Measurements from ENCODE around the gene ITGA2. TPM values are rescaled to one million over a fixed set of nuclear protein-coding genes. Genes with fewer than 3 reads are reported as not detected.
"Not testable (repeated sequence)": the region's sequence is repeated elsewhere in the genome, so short reads cannot be mapped to it uniquely, and the experiment has no call there.

The ITGA2 gene
- total RNA-seq, 1 experiment from 2014 or later, result not detected

GRCh38 chr5:53105611-53106300 lies 116.6 kb downstream of the ITGA2 start:
- no peaks in the 10 kb centered on the region for H4K20me1 ChIP-seq (ENCODE audit: insufficient read depth, low read depth, low read length)
- no peaks in the 10 kb centered on the region for H3K27me3 ChIP-seq (ENCODE audit: low read length)
- H3K27ac ChIP-seq (ENCODE audit: low read length), result no peak overlapping the region
- no peak overlapping the region for H2AFZ ChIP-seq (ENCODE audit: low read length)
- no peak overlapping the region for H3K9ac ChIP-seq (ENCODE audit: low read length)
- H3K9me3 ChIP-seq (ENCODE audit: low read length), result no peaks in the 10 kb centered on the region
- H3K4me1 ChIP-seq (ENCODE audit: low read length), result peaks cover 26% of the 10 kb centered on the region
- peak; percentile 35 for DNase-seq
- H3K79me2 ChIP-seq (ENCODE audit: low read length), result peaks cover 38% of the 10 kb centered on the region
- peaks cover 10% of the 10 kb centered on the region; the same call in 1 of the 2 replicates for H3K36me3 ChIP-seq (ENCODE audit: insufficient read depth, low read length)
- H3K9me2 ChIP-seq (replicated peaks; ENCODE audit: insufficient read depth, low read length), result no peaks in the 10 kb centered on the region
- no peak overlapping the region for H3K4me3 ChIP-seq (ENCODE audit: low read length)
- no peak overlapping the region for H3K4me2 ChIP-seq (ENCODE audit: low read depth, low read length, poor library complexity, severe bottlenecking)

GRCh38 chr5:53109056-53109442 lies 119.9 kb downstream of the ITGA2 start:
- H3K27me3 ChIP-seq (ENCODE audit: low read length), result no peaks in the 10 kb centered on the region
- no peaks in the 10 kb centered on the region for H3K9me2 ChIP-seq (replicated peaks; ENCODE audit: insufficient read depth, low read length)
- no peaks in the 10 kb centered on the region for H3K36me3 ChIP-seq (ENCODE audit: insufficient read depth, low read length)
- no peaks in the 10 kb centered on the region for H3K9me3 ChIP-seq (ENCODE audit: low read length)
- DNase-seq, result peak; percentile 62
- H2AFZ ChIP-seq (ENCODE audit: low read length), result peak overlapping the region; percentile 85
- H3K27ac ChIP-seq (ENCODE audit: low read length), result no peak overlapping the region
- H3K4me2 ChIP-seq (ENCODE audit: low read depth, low read length, poor library complexity, severe bottlenecking), result peak overlapping the region; percentile 96
- H3K79me2 ChIP-seq (ENCODE audit: low read length), result peaks cover 38% of the 10 kb centered on the region
- H3K4me3 ChIP-seq (ENCODE audit: low read length), result peak overlapping the region; percentile 80
- H3K9ac ChIP-seq (ENCODE audit: low read length), result peak overlapping the region; percentile 73
- no peaks in the 10 kb centered on the region for H4K20me1 ChIP-seq (ENCODE audit: insufficient read depth, low read depth, low read length)
- H3K4me1 ChIP-seq (ENCODE audit: low read length), result peaks cover 26% of the 10 kb centered on the region

GRCh38 chr5:53109443-53110127 lies 120.4 kb downstream of the ITGA2 start, which contains the start of gene MOCS2:
TSS of gene MOCS2 (minus strand) at chr5:53109757. CDS start at chr5:53107174, 2,583 bp downstream.
- H4K20me1 ChIP-seq (ENCODE audit: insufficient read depth, low read depth, low read length), result no peaks in the 10 kb centered on the region
- peak; percentile 97 for DNase-seq
- peaks cover 38% of the 10 kb centered on the region for H3K79me2 ChIP-seq (ENCODE audit: low read length)
- no peaks in the 10 kb centered on the region for H3K36me3 ChIP-seq (ENCODE audit: insufficient read depth, low read length)
- H2AFZ ChIP-seq (ENCODE audit: low read length), result peak within 1 kb of the TSS; percentile 86
- H3K4me2 ChIP-seq (ENCODE audit: low read depth, low read length, poor library complexity, severe bottlenecking), result peak within 1 kb of the TSS; percentile 96
- H3K27me3 ChIP-seq (ENCODE audit: low read length), result no peaks in the 10 kb centered on the region
- peaks cover 26% of the 10 kb centered on the region for H3K4me1 ChIP-seq (ENCODE audit: low read length)
- H3K27ac ChIP-seq (ENCODE audit: low read length), result no peak within 1 kb of the TSS
- H3K9me2 ChIP-seq (replicated peaks; ENCODE audit: insufficient read depth, low read length), result no peaks in the 10 kb centered on the region
- H3K9me3 ChIP-seq (ENCODE audit: low read length), result no peaks in the 10 kb centered on the region
- peak within 1 kb of the TSS; percentile 80 for H3K4me3 ChIP-seq (ENCODE audit: low read length)
- peak within 1 kb of the TSS; percentile 73 for H3K9ac ChIP-seq (ENCODE audit: low read length)

- peak overlapping the region; percentile 96 for H3K4me2 ChIP-seq (ENCODE audit: low read depth, low read length, poor library complexity, severe bottlenecking)
- peak overlapping the region; percentile 86 for H2AFZ ChIP-seq (ENCODE audit: low read length)
- peak overlapping the region; percentile 80 for H3K4me3 ChIP-seq (ENCODE audit: low read length)
- no peaks in the 10 kb centered on the region for H3K9me2 ChIP-seq (replicated peaks; ENCODE audit: insufficient read depth, low read length)
- no peaks in the 10 kb centered on the region for H3K36me3 ChIP-seq (ENCODE audit: insufficient read depth, low read length)
- H3K27ac ChIP-seq (ENCODE audit: low read length), result no peak overlapping the region
- no peaks in the 10 kb centered on the region for H3K27me3 ChIP-seq (ENCODE audit: low read length)
- peak overlapping the region; percentile 73 for H3K9ac ChIP-seq (ENCODE audit: low read length)
- peaks cover 26% of the 10 kb centered on the region for H3K4me1 ChIP-seq (ENCODE audit: low read length)
- H4K20me1 ChIP-seq (ENCODE audit: insufficient read depth, low read depth, low read length), result no peaks in the 10 kb centered on the region
- H3K9me3 ChIP-seq (ENCODE audit: low read length), result no peaks in the 10 kb centered on the region
- H3K79me2 ChIP-seq (ENCODE audit: low read length), result peaks cover 35% of the 10 kb centered on the region
- DNase-seq, result no peak
Measured at GRCh38 chr5:53110156-53110555, 121.0 kb downstream of the ITGA2 start.

- no peaks in the 10 kb centered on the region for H3K9me3 ChIP-seq (ENCODE audit: low read length)
- no peak overlapping the region for H3K9ac ChIP-seq (ENCODE audit: low read length)
- no peaks in the 10 kb centered on the region for H3K27me3 ChIP-seq (ENCODE audit: low read length)
- H3K4me1 ChIP-seq (ENCODE audit: low read length), result peaks cover 21% of the 10 kb centered on the region
- H3K4me3 ChIP-seq (ENCODE audit: low read length), result no peak overlapping the region
- no peak overlapping the region for H3K4me2 ChIP-seq (ENCODE audit: low read depth, low read length, poor library complexity, severe bottlenecking)
- H4K20me1 ChIP-seq (ENCODE audit: insufficient read depth, low read depth, low read length), result no peaks in the 10 kb centered on the region
- no peak overlapping the region for H2AFZ ChIP-seq (ENCODE audit: low read length)
- DNase-seq, result no peak
- H3K79me2 ChIP-seq (ENCODE audit: low read length), result peaks cover 25% of the 10 kb centered on the region
- H3K27ac ChIP-seq (ENCODE audit: low read length), result no peak overlapping the region
- H3K9me2 ChIP-seq (replicated peaks; ENCODE audit: insufficient read depth, low read length), result no peaks in the 10 kb centered on the region
- no peaks in the 10 kb centered on the region for H3K36me3 ChIP-seq (ENCODE audit: insufficient read depth, low read length)
Measured at GRCh38 chr5:53111139-53111538, 122.0 kb downstream of the ITGA2 start.

- not testable (repeated sequence) for H2AFZ ChIP-seq (ENCODE audit: low read length); H3K36me3 ChIP-seq (ENCODE audit: insufficient read depth, low read length); H3K27me3 ChIP-seq (ENCODE audit: low read length); H3K4me3 ChIP-seq (ENCODE audit: low read length); H3K9me2 ChIP-seq (replicated peaks; ENCODE audit: insufficient read depth, low read length); H3K27ac ChIP-seq (ENCODE audit: low read length); H3K9me3 ChIP-seq (ENCODE audit: low read length); H4K20me1 ChIP-seq (ENCODE audit: insufficient read depth, low read depth, low read length); H3K4me2 ChIP-seq (ENCODE audit: low read depth, low read length, poor library complexity, severe bottlenecking); DNase-seq; H3K9ac ChIP-seq (ENCODE audit: low read length)
- Histone ChIP-seq H3K4me1 (ENCODE audit: low read length) (peaks cover 21% of the 10 kb centered on the region), H3K79me2 (ENCODE audit: low read length) (peaks cover 17% of the 10 kb centered on the region)
Measured at GRCh38 chr5:53112307-53112706, 123.2 kb downstream of the ITGA2 start.

GRCh38 chr5:53112909-53113308 lies 123.8 kb downstream of the ITGA2 start:
- peaks cover 13% of the 10 kb centered on the region for H3K79me2 ChIP-seq (ENCODE audit: low read length)
- peaks cover 21% of the 10 kb centered on the region for H3K4me1 ChIP-seq (ENCODE audit: low read length)
- no peaks in the 10 kb centered on the region for H4K20me1 ChIP-seq (ENCODE audit: insufficient read depth, low read depth, low read length)
- no peaks in the 10 kb centered on the region for H3K9me2 ChIP-seq (replicated peaks; ENCODE audit: insufficient read depth, low read length)
- no peaks in the 10 kb centered on the region for H3K36me3 ChIP-seq (ENCODE audit: insufficient read depth, low read length)
- DNase-seq, result no peak
- H3K27ac ChIP-seq (ENCODE audit: low read length), result no peak overlapping the region
- H3K4me3 ChIP-seq (ENCODE audit: low read length), result no peak overlapping the region
- H3K27me3 ChIP-seq (ENCODE audit: low read length), result no peaks in the 10 kb centered on the region
- H3K4me2 ChIP-seq (ENCODE audit: low read depth, low read length, poor library complexity, severe bottlenecking), result no peak overlapping the region
- no peak overlapping the region for H2AFZ ChIP-seq (ENCODE audit: low read length)
- no peak overlapping the region for H3K9ac ChIP-seq (ENCODE audit: low read length)
- no peaks in the 10 kb centered on the region for H3K9me3 ChIP-seq (ENCODE audit: low read length)

GRCh38 chr5:53113947-53114346 lies 124.8 kb downstream of the ITGA2 start:
- H3K79me2 ChIP-seq (ENCODE audit: low read length), result peaks cover 3% of the 10 kb centered on the region
- no peak for DNase-seq
- H4K20me1 ChIP-seq (ENCODE audit: insufficient read depth, low read depth, low read length), result no peaks in the 10 kb centered on the region

More at GRCh38 chr5:53113947-53114346, 124.8 kb downstream of the ITGA2 start:
- Histone ChIP-seq H2AFZ (ENCODE audit: low read length) (no peak overlapping the region), H3K9ac (ENCODE audit: low read length) (no peak overlapping the region), H3K9me2 (replicated peaks; ENCODE audit: insufficient read depth, low read length) (no peaks in the 10 kb centered on the region), H3K4me1 (ENCODE audit: low read length) (peaks cover 10% of the 10 kb centered on the region), H3K9me3 (ENCODE audit: low read length) (no peaks in the 10 kb centered on the region), H3K27me3 (ENCODE audit: low read length) (no peaks in the 10 kb centered on the region), H3K4me3 (ENCODE audit: low read length) (no peak overlapping the region), H3K27ac (ENCODE audit: low read length) (no peak overlapping the region), H3K4me2 (ENCODE audit: low read depth, low read length, poor library complexity, severe bottlenecking) (no peak overlapping the region), H3K36me3 (ENCODE audit: insufficient read depth, low read length) (no peaks in the 10 kb centered on the region)

All from Karpas-422 (cell line).